GM19463 (cell line): ENCODE results near the gene COL18A1.

ENCODE experiments used
- ATAC-seq: cut with Tn5 transposase; IDR thresholded peaks from one replicate; pipeline ENCODE4 v1.9.1; 2021; ENCODE audit warnings: mild to moderate bottlenecking, moderate library complexity; ENCODE audit not compliant: unreplicated experiment

COL18A1 gene

GRCh38 chr21:45396620-45396995, 8.4 kb upstream of the COL18A1 start:
- no peak for ATAC-seq

DNA sequence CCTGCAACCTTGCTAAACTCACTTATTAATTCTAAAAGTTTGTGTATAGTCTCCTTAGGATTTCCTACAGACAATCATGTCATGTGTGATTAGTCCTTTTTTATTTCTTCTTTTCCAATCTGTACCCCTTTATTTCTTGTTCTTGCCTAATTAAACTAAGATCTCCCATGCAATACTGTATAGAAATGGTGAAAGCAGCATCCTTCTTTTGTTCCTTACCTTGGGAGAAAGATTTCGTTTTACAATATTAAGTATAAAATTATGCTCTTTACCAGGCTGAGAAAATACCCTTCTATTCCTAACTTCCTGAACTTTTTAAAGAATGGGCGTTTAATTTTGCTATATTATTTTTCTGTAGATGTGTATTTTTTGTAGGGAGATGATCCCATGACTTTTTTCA, 7.6 kb upstream of the COL18A1 start:
- no peak for ATAC-seq

DNA sequence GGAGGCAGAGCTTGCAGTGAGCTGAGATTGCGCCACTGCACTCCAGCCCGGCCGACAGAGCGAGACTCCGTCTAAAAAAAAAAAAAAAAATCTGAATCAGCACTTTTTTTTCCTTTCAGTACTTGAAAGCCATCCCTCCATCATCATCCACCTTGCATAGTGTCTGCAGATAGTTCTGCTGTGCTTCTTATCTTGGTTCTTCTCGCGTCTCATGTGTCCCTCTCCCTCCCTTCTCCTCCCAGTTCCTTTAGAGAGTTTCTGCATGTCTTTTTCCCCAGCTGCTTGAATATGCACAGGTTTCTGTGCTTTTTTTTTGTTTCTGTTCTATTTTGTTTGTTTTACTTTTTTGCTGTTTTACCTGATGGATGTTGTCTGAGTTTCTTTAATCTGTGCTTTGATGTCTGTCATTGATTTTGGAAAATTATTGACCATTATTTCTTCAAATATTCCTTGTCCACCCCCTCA, 3.9 kb upstream of the COL18A1 start:
- no peak for ATAC-seq

GRCh38 chr21:45401916-45402900, 2.8 kb upstream of the COL18A1 start:
- ATAC-seq, result no peak

DNA sequence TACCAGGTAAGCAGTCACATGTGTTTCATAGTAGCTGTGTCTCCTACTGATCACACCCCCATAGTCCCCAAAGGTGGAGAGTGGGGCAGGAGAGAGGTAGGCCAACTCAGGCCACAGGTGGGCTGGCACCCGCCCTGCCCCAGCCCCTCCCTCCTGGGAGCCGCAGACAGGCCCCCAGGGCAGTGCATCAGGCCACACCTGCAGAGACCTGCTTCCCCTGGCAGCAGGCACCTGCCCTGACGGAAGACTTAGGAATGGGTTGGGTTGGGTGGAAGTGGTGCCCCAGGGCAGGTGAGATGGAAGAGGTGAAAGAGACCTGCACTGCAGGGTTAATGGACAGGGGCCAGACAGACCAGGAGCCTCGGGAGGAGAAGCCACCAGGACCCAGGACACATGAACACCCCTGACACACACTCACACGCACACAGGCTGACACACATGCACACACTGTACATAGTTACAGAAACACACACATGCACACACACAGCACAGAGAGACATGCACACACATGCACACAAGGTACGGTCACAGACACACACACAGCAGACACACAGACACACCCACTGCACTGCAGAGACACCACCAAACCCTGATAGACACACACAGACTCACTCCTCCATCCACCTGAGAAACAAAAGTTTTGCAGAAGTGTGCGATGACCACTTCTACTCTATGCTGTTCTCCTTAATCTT, 1.7 kb upstream of the COL18A1 start:
- no peak for ATAC-seq

GRCh38 chr21:45403825-45404729, 888 bp upstream of the COL18A1 start:
- no peak for ATAC-seq

- ATAC-seq, result no peak
Measured at GRCh38 chr21:45405271-45405818, 380 bp downstream of the COL18A1 start.

DNA sequence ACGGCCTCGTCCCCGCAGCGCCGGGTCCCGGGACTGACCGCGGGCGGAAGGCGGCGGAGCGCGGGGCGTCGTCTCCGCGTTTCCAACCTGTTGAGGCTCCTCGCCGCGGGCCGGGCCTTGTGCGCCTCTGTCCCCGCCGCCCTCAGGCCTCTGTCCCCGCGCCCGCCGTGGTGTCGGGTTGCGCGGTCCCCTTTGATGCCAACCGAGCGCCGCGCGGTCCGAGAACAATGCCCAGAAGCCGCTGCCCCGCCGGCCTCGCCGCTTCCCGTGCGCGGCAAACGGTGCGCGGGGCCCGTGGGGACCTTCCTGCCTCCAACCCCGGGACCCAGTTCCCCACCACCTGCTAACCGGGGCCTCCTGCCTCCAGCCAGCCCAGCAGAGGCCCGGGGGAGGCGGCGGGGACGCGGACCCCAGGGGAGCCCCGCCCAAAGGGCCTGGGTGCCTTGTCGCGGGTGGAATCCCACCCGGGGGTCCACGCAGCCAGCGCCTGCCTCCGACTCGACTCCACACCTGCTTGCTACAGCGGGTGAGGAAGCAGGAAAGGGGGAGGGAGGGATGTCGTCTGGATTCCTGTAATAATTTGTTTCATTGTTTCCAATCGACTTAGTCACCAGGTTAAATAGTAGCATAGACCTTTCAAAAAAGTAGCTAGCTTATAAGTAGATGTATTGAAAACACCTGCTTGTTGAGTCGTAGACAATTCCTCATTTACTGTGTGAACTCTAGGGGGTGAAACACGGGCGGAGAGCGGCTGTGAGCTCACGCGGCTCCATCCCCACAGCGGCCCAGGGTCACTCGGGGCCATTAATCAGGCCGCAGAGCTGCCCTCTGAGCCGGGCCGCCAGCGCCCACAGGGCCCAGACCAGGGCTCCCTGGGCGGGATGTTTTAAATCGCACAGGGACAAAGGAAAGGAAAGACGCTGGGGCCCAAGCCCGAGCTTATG, 1.1 kb downstream of the COL18A1 start:
- no peak for ATAC-seq

DNA sequence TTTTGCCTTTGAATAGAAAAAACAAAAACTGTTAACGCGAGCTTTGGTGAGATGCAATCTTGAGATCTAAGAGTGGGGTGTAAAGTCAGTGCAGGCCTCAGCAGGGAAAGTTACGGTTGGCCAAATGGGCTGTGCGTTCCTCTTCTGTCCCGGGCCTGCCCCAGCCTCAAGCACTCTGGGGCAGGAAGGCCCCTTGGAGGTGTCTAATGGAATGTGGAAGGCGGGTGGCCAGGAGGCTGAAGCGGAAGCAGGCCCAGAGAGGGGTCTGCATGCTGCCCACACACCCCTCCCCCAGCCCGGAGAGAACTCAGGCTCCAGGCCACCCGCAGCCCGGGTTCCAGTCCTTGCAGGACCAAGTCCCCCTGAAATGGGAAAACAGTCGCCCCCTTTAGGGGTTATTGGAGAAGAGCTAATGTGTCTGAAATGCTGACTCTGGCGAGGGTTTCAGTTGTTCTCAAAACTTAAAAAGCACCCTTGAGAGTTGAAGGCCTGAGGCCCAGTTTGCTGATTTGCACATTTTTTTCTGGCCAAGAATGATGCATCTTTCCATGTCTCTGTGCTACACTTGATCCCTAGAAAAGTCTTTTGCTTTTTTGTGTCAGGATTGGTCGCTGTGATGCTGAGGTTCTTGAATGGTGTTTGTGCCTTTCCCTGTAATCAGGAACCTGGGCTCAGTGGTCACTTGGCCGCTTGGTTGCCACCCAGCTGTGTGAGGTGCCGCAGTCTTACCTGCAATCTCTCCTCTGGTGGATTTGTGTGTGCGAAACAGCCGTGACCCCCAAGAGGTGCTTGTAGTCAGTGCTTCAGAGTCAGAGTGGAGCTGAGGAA, 2.0 kb downstream of the COL18A1 start:
- no peak for ATAC-seq

DNA sequence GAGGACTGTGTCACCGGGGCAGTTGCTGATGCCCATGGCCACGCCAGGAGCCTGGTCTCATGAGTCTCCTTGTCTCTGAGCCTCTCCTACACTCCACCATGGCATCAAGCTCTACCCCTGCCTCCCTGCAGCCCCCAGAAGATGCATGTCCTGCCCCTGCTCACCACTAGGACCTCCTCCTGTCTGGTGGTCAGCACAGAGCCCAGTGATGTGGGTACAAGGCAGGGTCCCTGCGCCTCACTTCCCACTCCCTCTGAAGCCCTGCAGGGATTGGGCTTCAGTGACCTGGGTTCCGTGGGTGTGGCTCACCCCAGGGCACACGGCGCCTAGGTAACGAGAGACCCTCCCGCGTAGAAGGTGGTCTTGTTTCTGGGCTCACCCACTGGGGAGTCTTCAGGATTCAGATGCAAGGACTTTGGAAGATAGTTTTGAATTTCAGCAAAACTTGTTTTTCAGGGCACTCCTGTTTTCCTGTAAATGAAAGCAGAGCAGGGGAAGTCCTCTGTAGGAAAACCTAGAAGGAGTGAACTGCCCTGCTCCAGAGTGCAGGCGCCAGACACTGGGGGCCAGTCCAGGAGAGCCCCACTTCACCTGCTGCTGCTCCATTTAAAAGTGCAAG, 2.8 kb downstream of the COL18A1 start:
- ATAC-seq, result no peak

DNA sequence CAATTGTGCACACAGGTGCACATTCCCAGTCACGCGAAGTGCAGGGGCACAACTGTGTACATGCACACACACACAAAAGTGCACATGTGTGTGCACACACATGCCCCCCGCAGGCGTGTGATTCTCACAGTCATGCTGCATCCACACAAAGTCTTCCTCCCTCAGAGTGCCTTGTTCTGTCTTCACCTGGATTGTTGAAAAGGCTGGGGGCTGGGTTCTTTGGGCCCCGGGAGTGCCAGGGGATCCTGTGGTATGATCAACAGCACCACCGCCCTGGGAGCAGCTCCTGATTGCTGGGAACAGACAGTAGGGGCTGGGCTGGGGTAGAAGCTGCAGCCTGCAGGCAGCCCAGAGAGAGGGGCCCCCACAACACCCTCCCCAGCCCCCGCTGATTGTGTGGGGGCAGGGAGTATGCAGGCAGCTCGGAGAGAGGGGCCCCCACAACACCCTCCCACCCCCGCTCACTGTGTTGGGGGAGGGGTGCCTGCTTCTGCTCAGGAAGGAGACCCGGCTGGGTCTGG, 3.4 kb downstream of the COL18A1 start:
- no peak for ATAC-seq

GRCh38 chr21:45408801-45409261, 3.9 kb downstream of the COL18A1 start:
- no peak for ATAC-seq

- no peak for ATAC-seq
Measured at GRCh38 chr21:45409466-45410150, 4.6 kb downstream of the COL18A1 start.

DNA sequence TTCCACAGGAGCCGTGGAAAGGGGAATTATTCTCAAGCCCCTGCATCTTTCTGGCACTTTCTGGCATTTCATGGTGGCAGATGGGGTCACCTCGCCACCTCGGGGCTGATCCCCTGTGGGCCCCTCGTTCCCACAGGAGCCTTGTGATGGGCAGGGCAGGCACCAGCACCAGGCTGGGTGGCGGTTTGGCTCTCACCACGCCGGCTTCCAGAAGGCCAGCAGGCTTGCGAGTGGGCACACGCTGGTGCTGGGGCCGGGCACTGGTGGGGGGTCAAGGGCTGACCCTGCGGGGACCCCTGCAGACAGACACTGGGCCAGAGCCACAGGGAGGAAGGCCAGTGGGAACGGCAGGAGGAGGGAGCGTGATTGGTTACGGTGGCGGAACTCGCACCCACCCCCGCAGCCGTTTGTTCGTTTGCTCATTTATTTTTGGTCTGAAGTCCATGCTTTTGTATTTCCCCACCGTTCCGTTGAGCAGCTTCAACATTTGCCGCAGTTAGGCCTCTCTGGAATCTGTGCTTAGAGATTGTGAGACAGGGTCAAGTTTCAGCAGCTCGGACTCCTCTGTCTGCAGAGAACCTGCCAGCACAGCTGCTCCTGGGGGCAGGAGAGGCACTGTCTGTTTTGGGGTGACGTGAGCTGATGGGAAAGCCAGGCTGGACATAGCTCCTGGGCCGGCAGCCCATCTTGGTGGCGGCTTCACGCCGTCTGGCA, 5.3 kb downstream of the COL18A1 start:
- no peak for ATAC-seq

GRCh38 chr21:45410865-45411809, 6.2 kb downstream of the COL18A1 start:
- ATAC-seq, result no peak

DNA sequence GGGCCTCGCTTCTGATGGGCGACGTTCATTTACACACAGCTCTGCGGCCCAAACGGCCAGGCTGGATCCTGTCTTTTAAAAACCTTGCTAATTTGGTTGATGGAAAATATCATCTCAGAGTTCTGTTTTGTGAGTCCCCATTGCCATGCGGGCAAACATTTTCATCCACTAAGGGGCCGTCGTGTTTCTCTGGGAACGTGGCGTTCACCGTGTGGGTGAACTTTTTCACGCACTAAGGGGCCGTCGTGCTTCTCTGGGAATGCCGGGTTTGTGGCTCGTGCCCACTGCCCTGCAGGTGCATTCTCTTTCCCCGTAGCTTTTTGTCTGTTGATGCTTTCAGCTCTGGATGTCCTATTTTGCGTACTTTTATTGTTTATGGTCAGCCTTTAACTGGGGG, 6.8 kb downstream of the COL18A1 start:
- ATAC-seq, result no peak
